Ovary (tissue), 3 donors: ENCODE data around the gene UGT1A3.

Source experiments
- EP300 ChIP-seq: sonication (generic); formaldehyde crosslinking; IDR thresholded peaks from one replicate; pipeline ENCODE4 v1.6.1; 2017; ENCODE audit warnings: antibody characterized with exemption
- TF ChIP-seq, protein P1 (sequence below), 3 donors: fragments of 450-650 bp in 2 of 3; fragments of 200-600 bp in 1 of 3; IDR thresholded peaks; one replicate each; pipeline versions ENCODE4 v1.5.1 to v1.8.0; 2016 to 2022; ENCODE audit warnings: antibody characterized with exemption in 3 of 3, mild to moderate bottlenecking in 1 of 3
- donor health status: DM: no; HTN: no; CAD: no.

DNA sequence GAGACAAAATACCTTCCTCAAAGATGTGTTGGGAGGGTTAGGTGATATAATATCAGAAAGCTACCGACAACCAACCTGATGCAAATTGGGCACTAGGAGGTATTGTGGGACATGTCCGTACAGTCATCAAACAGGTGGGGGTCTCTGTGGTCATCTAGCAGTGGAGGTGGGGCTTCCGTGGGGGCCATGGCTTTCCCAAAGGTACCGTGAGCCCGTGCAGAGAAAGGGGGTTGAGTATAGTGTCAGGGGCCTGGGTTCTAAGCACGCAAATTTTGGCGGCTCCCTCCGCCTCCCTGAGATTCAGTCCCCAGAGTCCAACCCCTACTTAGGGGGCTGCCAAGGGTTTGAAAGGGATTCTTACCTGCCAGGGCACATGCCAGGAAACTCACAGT is 92.9 kb downstream of the UGT1A3 start:
- TF ChIP-seq, protein P1, sequence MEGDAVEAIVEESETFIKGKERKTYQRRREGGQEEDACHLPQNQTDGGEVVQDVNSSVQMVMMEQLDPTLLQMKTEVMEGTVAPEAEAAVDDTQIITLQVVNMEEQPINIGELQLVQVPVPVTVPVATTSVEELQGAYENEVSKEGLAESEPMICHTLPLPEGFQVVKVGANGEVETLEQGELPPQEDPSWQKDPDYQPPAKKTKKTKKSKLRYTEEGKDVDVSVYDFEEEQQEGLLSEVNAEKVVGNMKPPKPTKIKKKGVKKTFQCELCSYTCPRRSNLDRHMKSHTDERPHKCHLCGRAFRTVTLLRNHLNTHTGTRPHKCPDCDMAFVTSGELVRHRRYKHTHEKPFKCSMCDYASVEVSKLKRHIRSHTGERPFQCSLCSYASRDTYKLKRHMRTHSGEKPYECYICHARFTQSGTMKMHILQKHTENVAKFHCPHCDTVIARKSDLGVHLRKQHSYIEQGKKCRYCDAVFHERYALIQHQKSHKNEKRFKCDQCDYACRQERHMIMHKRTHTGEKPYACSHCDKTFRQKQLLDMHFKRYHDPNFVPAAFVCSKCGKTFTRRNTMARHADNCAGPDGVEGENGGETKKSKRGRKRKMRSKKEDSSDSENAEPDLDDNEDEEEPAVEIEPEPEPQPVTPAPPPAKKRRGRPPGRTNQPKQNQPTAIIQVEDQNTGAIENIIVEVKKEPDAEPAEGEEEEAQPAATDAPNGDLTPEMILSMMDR (IDR thresholded peaks at IDR 0.05): no peak
- TF ChIP-seq EP300: no peak
